Activated T-helper 2 cell treated with anti-CD3 and anti-CD28 coated beads, Interferon-gamma antibody, Interleukin-2, Interleukin-4, amounts not matched to agents 10 μg/mL and 5 μg/mL and 100 μg/mL, durations not matched to agents 14 hours and 24 hours and 36 hours (primary cell): Measurements from ENCODE around the gene NVL. TPM values are rescaled to one million over a fixed set of nuclear protein-coding genes. Genes with fewer than 3 reads are reported as not detected.

Experiments used
- DNase-seq: peaks from one replicate; pipeline ENCODE4 v3.0.0; 2021; ENCODE audit warnings: low spot score
- H3K27ac Mint-ChIP-seq: one replicate; pipeline ENCODE4 v1.8.0; 2021; ENCODE audit warnings: mixed read lengths
- H3K27me3 Mint-ChIP-seq: one replicate; pipeline ENCODE4 v1.8.0; 2021; ENCODE audit warnings: low read depth, mixed read lengths
- H3K36me3 Mint-ChIP-seq: one replicate; pipeline ENCODE4 v1.8.0; 2021; ENCODE audit warnings: low read depth, mixed read lengths
- H3K4me1 Mint-ChIP-seq: one replicate; pipeline ENCODE4 v1.8.0; 2021; ENCODE audit warnings: low read depth, mixed read lengths
- H3K4me3 Mint-ChIP-seq: one replicate; pipeline ENCODE4 v1.8.0; 2021; ENCODE audit warnings: low read depth, mild to moderate bottlenecking, moderate library complexity, mixed read lengths
- H3K9me3 Mint-ChIP-seq: one replicate; pipeline ENCODE4 v1.8.0; 2021; ENCODE audit warnings: mixed read lengths
- intact Hi-C: fragments of 100-400 bp; cut with micrococcal nuclease; formaldehyde crosslinking; loops from one replicate; pipeline ENCODE4 v1.15.1; 2023
- total RNA-seq: library from RNA; stranded (reverse); gene quantifications from 2 replicates; pipeline ENCODE4 v1.2.3, GENCODE V29; 2022

The NVL gene
- total RNA-seq, result 38.4 and 39.0 TPM in 2 replicates

- H3K9me3 Mint-ChIP-seq, result no peaks in the 10 kb centered on the region
- H3K36me3 Mint-ChIP-seq, result peaks cover 12% of the 10 kb centered on the region
- peak; percentile 74 for DNase-seq
- H3K4me3 Mint-ChIP-seq, result peak within 1 kb of the TSS; percentile 97
- peak within 1 kb of the TSS; percentile 98 for H3K27ac Mint-ChIP-seq
- no peaks in the 10 kb centered on the region for H3K27me3 Mint-ChIP-seq
- H3K4me1 Mint-ChIP-seq, result peaks cover 43% of the 10 kb centered on the region
- intact Hi-C loops, result loop anchor here (1.0 to 10.0 kb wide), 7 partner anchors 63 to 628 kb away; no protein-coding TSS in a partner anchor
Observed at GRCh38 chr1:224329842-224330753, at the start of gene NVL. NVL (minus strand) TSS chr1:224330172; CDS start chr1:224330127, 45 bp downstream.

GRCh38 chr1:224378855-224379631, 49.1 kb upstream of the NVL start:
- Mint-ChIP-seq H3K4me1 (peaks cover 86% of the 10 kb centered on the region), H3K4me3 (peak overlapping the region; percentile 47), H3K27ac (peak overlapping the region; percentile 40), H3K9me3 (no peaks in the 10 kb centered on the region), H3K36me3 (peaks cover 84% of the 10 kb centered on the region), H3K27me3 (no peaks in the 10 kb centered on the region)
- no peak for DNase-seq
- intact Hi-C loops, result loop anchor here (2.0 to 5.0 kb wide), 2 partner anchors 14 to 112 kb away; no protein-coding TSS in a partner anchor

- Mint-ChIP-seq H3K27ac (peak overlapping the region; percentile 87), H3K36me3 (peaks cover 87% of the 10 kb centered on the region), H3K9me3 (no peaks in the 10 kb centered on the region), H3K27me3 (no peaks in the 10 kb centered on the region), H3K4me1 (peaks cover 90% of the 10 kb centered on the region), H3K4me3 (peak overlapping the region; percentile 41)
- intact Hi-C loops, result loop anchor here (1.0 to 5.0 kb wide), 3 partner anchors 9 to 110 kb away; no protein-coding TSS in a partner anchor
- DNase-seq, result no peak
Observed at GRCh38 chr1:224377676-224378006, 47.7 kb upstream of the NVL start.

- no peak for DNase-seq
- Mint-ChIP-seq H3K9me3 (no peaks in the 10 kb centered on the region), H3K27me3 (no peaks in the 10 kb centered on the region), H3K4me1 (peaks cover 79% of the 10 kb centered on the region), H3K4me3 (no peak overlapping the region), H3K36me3 (peaks cover 90% of the 10 kb centered on the region), H3K27ac (peak overlapping the region; percentile 70)
- intact Hi-C loops, result loop anchor here (5.0 kb wide), 1 partner anchor 108 kb away; no protein-coding TSS in a partner anchor
Observed at GRCh38 chr1:224375059-224375458, 45.1 kb upstream of the NVL start.

- intact Hi-C loops, result no loop called here
- no peak overlapping the region for H3K4me3 Mint-ChIP-seq
- H3K4me1 Mint-ChIP-seq, result peaks cover 77% of the 10 kb centered on the region
- H3K27ac Mint-ChIP-seq, result peak overlapping the region; percentile 67
- H3K27me3 Mint-ChIP-seq, result no peaks in the 10 kb centered on the region
- no peaks in the 10 kb centered on the region for H3K9me3 Mint-ChIP-seq
- DNase-seq, result no peak
- H3K36me3 Mint-ChIP-seq, result peaks cover 92% of the 10 kb centered on the region
Observed at GRCh38 chr1:224373008-224373590, 43.1 kb upstream of the NVL start.

GRCh38 chr1:224368409-224368808, 38.4 kb upstream of the NVL start:
- Mint-ChIP-seq H3K4me1 (peaks cover 53% of the 10 kb centered on the region), H3K9me3 (no peaks in the 10 kb centered on the region), H3K27ac (peak overlapping the region; percentile 77), H3K36me3 (peaks cover 88% of the 10 kb centered on the region), H3K4me3 (peak overlapping the region; percentile 30), H3K27me3 (no peaks in the 10 kb centered on the region)
- intact Hi-C loops, result loop anchor here (1.0 kb wide), 2 partner anchors 9 to 12 kb away; partner anchors contain the start of gene CNIH4
- no peak for DNase-seq

- Mint-ChIP-seq H3K4me1 (peaks cover 36% of the 10 kb centered on the region), H3K36me3 (peaks cover 44% of the 10 kb centered on the region), H3K27me3 (no peaks in the 10 kb centered on the region), H3K9me3 (no peaks in the 10 kb centered on the region), H3K4me3 (peak overlapping the region; percentile 9), H3K27ac (peak overlapping the region; percentile 37)
- intact Hi-C loops, result no loop called here
- no peak for DNase-seq
Observed at GRCh38 chr1:224359207-224359606, 29.2 kb upstream of the NVL start.

- intact Hi-C loops, result loop anchor here (1.0 kb wide), 1 partner anchor 22 kb away; no protein-coding TSS in a partner anchor
- no peaks in the 10 kb centered on the region for H3K27me3 Mint-ChIP-seq
- peaks cover 35% of the 10 kb centered on the region for H3K36me3 Mint-ChIP-seq
- H3K4me1 Mint-ChIP-seq, result peaks cover 35% of the 10 kb centered on the region
- DNase-seq, result no peak
- peak overlapping the region; percentile 94 for H3K4me3 Mint-ChIP-seq
- no peak overlapping the region for H3K27ac Mint-ChIP-seq
- no peaks in the 10 kb centered on the region for H3K9me3 Mint-ChIP-seq
Observed at GRCh38 chr1:224358237-224358636, 28.3 kb upstream of the NVL start.

- H3K9me3 Mint-ChIP-seq, result no peaks in the 10 kb centered on the region
- peaks cover 33% of the 10 kb centered on the region for H3K4me1 Mint-ChIP-seq
- DNase-seq, result no peak
- peaks cover 30% of the 10 kb centered on the region for H3K36me3 Mint-ChIP-seq
- intact Hi-C loops, result loop anchor here (1.0 kb wide), 1 partner anchor 23 kb away; no protein-coding TSS in a partner anchor
- H3K27ac Mint-ChIP-seq, result peak overlapping the region; percentile 89
- H3K27me3 Mint-ChIP-seq, result no peaks in the 10 kb centered on the region
- peak overlapping the region; percentile 94 for H3K4me3 Mint-ChIP-seq
Observed at GRCh38 chr1:224357626-224358124, 27.7 kb upstream of the NVL start.

GRCh38 chr1:224356685-224357625, 27.0 kb upstream of the NVL start, which contains the start of gene CNIH4:
CNIH4 (plus strand) TSS chr1:224356879; CDS start chr1:224356925, 46 bp downstream.
- intact Hi-C loops, result loop anchor here (1.0 kb wide), 3 partner anchors 11 to 77 kb away; partner anchors contain the start of gene WDR26
- no peaks in the 10 kb centered on the region for H3K27me3 Mint-ChIP-seq
- H3K4me3 Mint-ChIP-seq, result peak within 1 kb of the TSS; percentile 94
- H3K4me1 Mint-ChIP-seq, result peaks cover 32% of the 10 kb centered on the region
- DNase-seq, result peak; percentile 88
- no peaks in the 10 kb centered on the region for H3K9me3 Mint-ChIP-seq
- peak within 1 kb of the TSS; percentile 89 for H3K27ac Mint-ChIP-seq
- H3K36me3 Mint-ChIP-seq, result peaks cover 23% of the 10 kb centered on the region
